HCT116 (cell line): Measurements from ENCODE around the gene RGL4. TPM values are rescaled to one million over a fixed set of nuclear protein-coding genes. Genes with fewer than 3 reads are reported as not detected.

Experiments
- ATAC-seq: fragments of 200-7000 bp; cut with Tn5 transposase; 2 replicates; pipeline ENCODE4 v1.9.1; 2020; ENCODE audit warnings: mild to moderate bottlenecking, moderate library complexity
- BruUV-seq: library from RNA; stranded (reverse); fragments of 400-500 nt; replicated peaks from 2 replicates; lab custom pipeline; 2021; lab: Mats Ljungman, UMichigan
- CTCF ChIA-PET: fragments of 300-600 bp; sonication (Branson Sonifier 250); formaldehyde crosslinking; loops from one replicate; lab custom pipeline; 2021; ENCODE audit warnings: antibody characterized with exemption; lab: Charles Lee
- POLR2A ChIA-PET: fragments of 300-600, 350-600 bp; sonication (Branson Sonifier 250); formaldehyde crosslinking; loops from one replicate; lab custom pipeline; 2021; ENCODE audit warnings: antibody characterized with exemption; lab: Charles Lee
- RAD21 ChIA-PET, 2 experiments: fragments of 300-600 bp; sonication (Branson Sonifier 250); formaldehyde crosslinking; loops; one replicate each; lab custom pipeline; 2023; ENCODE audit warnings: low total read pairs in 2 of 2; ENCODE audit not compliant: uncharacterized antibody in 2 of 2, unreplicated experiment in 2 of 2, low non-redundant PET in 1 of 2; lab: Charles Lee
- DNase-seq: peaks from one replicate; pipeline ENCODE4 v3.0.0-alpha.2; 2010; ENCODE audit warnings: low read depth, low spot score
- H2AFZ ChIP-seq: fragments of 200-600 bp; shearing (Covaris generic), sonication (generic); 2 replicates; pipeline ENCODE4 v1.6.1; 2017; ENCODE audit warnings: low read depth, mixed run types, mixed read lengths, antibody characterized with exemption, low read length; ENCODE audit not compliant: poor library complexity, severe bottlenecking
- H3K27ac ChIP-seq: 2 replicates; pipeline ENCODE4 v1.5.1; 2012; ENCODE audit warnings: low read depth, low read length
- H3K27me3 ChIP-seq: fragments of 200-600 bp; sonication (generic); 2 replicates; pipeline ENCODE4 v1.6.1; 2016; ENCODE audit warnings: mixed run types, low read length, mixed read lengths; ENCODE audit not compliant: insufficient read depth
- H3K36me3 ChIP-seq, 2 experiments: fragments of 200-500 bp in 1 of 2; fragments of 200-600 bp in 1 of 2; sonication (Bioruptor generic) in 1 of 2; sonication (generic) in 1 of 2; 2 replicates each; pipeline versions ENCODE4 v1.5.1 to v1.6.1; 2014 to 2016; ENCODE audit warnings: low read length in 2 of 2, inconsistent platforms in 1 of 2, mixed read lengths in 1 of 2, mixed run types in 1 of 2; ENCODE audit not compliant: insufficient read depth in 2 of 2, control insufficient read depth in 1 of 2
- H3K4me1 ChIP-seq, 2 experiments: fragments of 200-600 bp in 1 of 2; sonication (generic) in 1 of 2; 2 replicates each; pipeline versions ENCODE4 v1.5.1 to v1.6.1; 2012 to 2017; ENCODE audit warnings: low read length in 2 of 2, inconsistent platforms in 1 of 2, mild to moderate bottlenecking in 1 of 2, mixed read lengths in 1 of 2, mixed run types in 1 of 2, moderate library complexity in 1 of 2; ENCODE audit not compliant: insufficient read depth in 2 of 2, control insufficient read depth in 1 of 2
- H3K4me2 ChIP-seq: fragments of 200-600 bp; sonication (generic); 2 replicates; pipeline ENCODE4 v1.6.1; 2017; ENCODE audit warnings: mixed run types, low read length, mixed read lengths
- H3K4me3 ChIP-seq, 2 experiments: fragments of 200-600 bp in 1 of 2; sonication (generic) in 1 of 2; replicated peaks in 1 of 2; 2 replicates each; pipeline ENCODE4 v1.5.1; 2011 to 2016; ENCODE audit warnings: low read length in 2 of 2, control low read depth in 1 of 2, low read depth in 1 of 2, mild to moderate bottlenecking in 1 of 2, mixed read lengths in 1 of 2, mixed run types in 1 of 2
- H3K79me2 ChIP-seq: fragments of 200-600 bp; sonication (generic); 2 replicates; pipeline ENCODE4 v1.6.1; 2017; ENCODE audit warnings: mild to moderate bottlenecking, mixed run types, low read length, moderate library complexity, mixed read lengths; ENCODE audit not compliant: insufficient read depth
- H3K9ac ChIP-seq: fragments of 200-600 bp; sonication (generic); 2 replicates; pipeline ENCODE4 v1.6.1; 2016; ENCODE audit warnings: low read length, mixed read lengths
- H3K9me2 ChIP-seq: fragments of 200-600 bp; sonication (generic), shearing (Covaris generic); 2 replicates; pipeline ENCODE4 v1.6.1; 2017; ENCODE audit warnings: mixed run types, mild to moderate bottlenecking, moderate library complexity; ENCODE audit not compliant: insufficient read depth
- H3K9me3 ChIP-seq, 2 experiments: fragments of 200-500 bp in 1 of 2; fragments of 200-600 bp in 1 of 2; sonication (Bioruptor generic) in 1 of 2; sonication (generic) in 1 of 2; 2 replicates each; pipeline ENCODE4 v1.6.1; 2014 to 2017; ENCODE audit warnings: low read length in 2 of 2, mixed read lengths in 2 of 2, inconsistent platforms in 1 of 2, low read depth in 1 of 2, mild to moderate bottlenecking in 1 of 2, mixed run types in 1 of 2, moderate library complexity in 1 of 2; ENCODE audit not compliant: control insufficient read depth in 1 of 2, insufficient read depth in 1 of 2
- H4K20me1 ChIP-seq: fragments of 200-600 bp; sonication (generic), shearing (Covaris generic); 2 replicates; pipeline ENCODE4 v1.6.1; 2017; ENCODE audit warnings: mixed run types, mild to moderate bottlenecking, moderate library complexity; ENCODE audit not compliant: insufficient read depth
- CEBPB ChIP-seq: IDR thresholded peaks from 2 replicates; pipeline ENCODE4 v1.6.1; 2012; ENCODE audit warnings: low read depth
- FOSL1 ChIP-seq: IDR thresholded peaks from 2 replicates; pipeline ENCODE4 v1.6.1; 2012; ENCODE audit warnings: low read depth
- JUND ChIP-seq: IDR thresholded peaks from 2 replicates; pipeline ENCODE4 v1.6.1; 2012
- RAD21 ChIP-seq: IDR thresholded peaks from 2 replicates; pipeline ENCODE4 v1.6.1; 2012; ENCODE audit warnings: low read depth, mild to moderate bottlenecking
- SIN3A ChIP-seq: IDR thresholded peaks from 2 replicates; pipeline ENCODE4 v1.6.1; 2012; ENCODE audit warnings: low read depth
- SP1 ChIP-seq: IDR thresholded peaks from 2 replicates; pipeline ENCODE4 v1.6.1; 2012; ENCODE audit warnings: low read depth
- TCF7L2 ChIP-seq: IDR thresholded peaks from 2 replicates; pipeline ENCODE4 v1.7.0; 2011; ENCODE audit warnings: borderline replicate concordance, inconsistent platforms; ENCODE audit not compliant: insufficient read depth, insufficient read length; ENCODE audit errors: extremely low read depth
- YY1 ChIP-seq: IDR thresholded peaks from 2 replicates; pipeline ENCODE4 v1.6.1; 2011; ENCODE audit warnings: low read length, low read depth, moderate library complexity, mild to moderate bottlenecking; ENCODE audit not compliant: insufficient replicate concordance; ENCODE audit errors: extremely low read depth
- intact Hi-C: fragments of 100-400 bp; cut with micrococcal nuclease; formaldehyde crosslinking; loops from 2 replicates; pipeline ENCODE4 v1.10.0; 2022
- total RNA-seq: library from RNA; stranded (reverse); gene quantifications from one replicate; pipeline ENCODE4 v1.2.1, GENCODE V29; 2021; ENCODE audit not compliant: unreplicated experiment
- TF ChIP-seq, protein P1 (sequence below), 3 experiments: fragments of 200-600 bp in 1 of 3; sonication (generic) in 1 of 3; IDR thresholded peaks in 2 of 3; conservative IDR thresholded peaks in 1 of 3; 2 replicates each; pipeline ENCODE4 v1.5.1; 2012 to 2017; ENCODE audit warnings: low read depth in 2 of 3, low read length in 2 of 3, antibody characterized with exemption in 1 of 3, borderline replicate concordance in 1 of 3, control low read depth in 1 of 3, mild to moderate bottlenecking in 1 of 3, mixed read lengths in 1 of 3, mixed run types in 1 of 3, moderate library complexity in 1 of 3; ENCODE audit not compliant: insufficient read depth in 1 of 3
- TF ChIP-seq, protein P2 (sequence below): IDR thresholded peaks from 2 replicates; pipeline ENCODE4 v1.6.1; 2012
- TF ChIP-seq, protein P3 (sequence below): IDR thresholded peaks from 2 replicates; pipeline ENCODE4 v1.6.1; 2012; ENCODE audit warnings: low read depth
- TF ChIP-seq, protein P4 (sequence below): IDR thresholded peaks from 2 replicates; pipeline ENCODE4 v1.6.1; 2011; ENCODE audit warnings: mild to moderate bottlenecking, low read length, moderate library complexity; ENCODE audit not compliant: insufficient replicate concordance; ENCODE audit errors: extremely low read depth

RGL4 gene
- total RNA-seq, 1 experiment from 2014 or later = not detected

DNA sequence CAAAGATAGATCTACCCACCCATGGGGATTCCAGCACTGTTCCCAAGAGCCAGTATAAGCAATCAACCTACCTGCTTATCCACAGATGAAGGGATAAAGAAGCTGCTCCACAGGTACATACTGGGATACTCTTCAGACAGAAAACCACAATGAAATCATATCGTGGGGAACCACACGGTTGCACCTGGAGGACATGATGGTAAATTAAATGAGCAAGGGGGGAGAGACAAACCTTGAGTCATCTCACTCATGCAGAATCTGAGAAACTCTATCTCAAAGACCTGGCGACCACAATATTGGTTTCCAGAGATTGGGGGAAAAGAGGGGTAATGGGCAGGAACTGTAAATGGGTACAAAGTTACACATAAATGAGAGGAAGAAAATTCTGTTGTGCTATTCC lies 14.5 kb downstream of the RGL4 start:
- H3K79me2 ChIP-seq = peaks cover 50% of the 10 kb centered on the region
- H3K4me3 ChIP-seq = no peak overlapping the region
- no peak for DNase-seq
- H3K27ac ChIP-seq = no peak overlapping the region
- intact Hi-C loops = no loop called here
- ChIA-PET CTCF (no interaction called here), RAD21 (no interaction called here), POLR2A (no interaction called here)
- no peak overlapping the region for H3K4me2 ChIP-seq
- H3K4me1 ChIP-seq = no peaks in the 10 kb centered on the region
- H3K27me3 ChIP-seq = no peaks in the 10 kb centered on the region
- H3K9me3 ChIP-seq = no peaks in the 10 kb centered on the region
- peaks cover 48 to 56% of the 10 kb centered on the region in 2 experiments; a peak in 3 of 4 replicates for H3K36me3 ChIP-seq
- H4K20me1 ChIP-seq = 0 out of 2 replicates have a peak, but pooled peaks cover 3% of the 10 kb centered on the region
- BruUV-seq = no TSS peak
- no peak overlapping the region for H2AFZ ChIP-seq
- no peak for ATAC-seq
- no peak overlapping the region for H3K9ac ChIP-seq
- no peaks in the 10 kb centered on the region for H3K9me2 ChIP-seq
- TF ChIP-seq CEBPB (no peak), YY1 (no peak), SIN3A (no peak), FOSL1 (no peak), RAD21 (no peak), SP1 (no peak), TCF7L2 (no peak), JUND (no peak)
- TF ChIP-seq, protein P1, sequence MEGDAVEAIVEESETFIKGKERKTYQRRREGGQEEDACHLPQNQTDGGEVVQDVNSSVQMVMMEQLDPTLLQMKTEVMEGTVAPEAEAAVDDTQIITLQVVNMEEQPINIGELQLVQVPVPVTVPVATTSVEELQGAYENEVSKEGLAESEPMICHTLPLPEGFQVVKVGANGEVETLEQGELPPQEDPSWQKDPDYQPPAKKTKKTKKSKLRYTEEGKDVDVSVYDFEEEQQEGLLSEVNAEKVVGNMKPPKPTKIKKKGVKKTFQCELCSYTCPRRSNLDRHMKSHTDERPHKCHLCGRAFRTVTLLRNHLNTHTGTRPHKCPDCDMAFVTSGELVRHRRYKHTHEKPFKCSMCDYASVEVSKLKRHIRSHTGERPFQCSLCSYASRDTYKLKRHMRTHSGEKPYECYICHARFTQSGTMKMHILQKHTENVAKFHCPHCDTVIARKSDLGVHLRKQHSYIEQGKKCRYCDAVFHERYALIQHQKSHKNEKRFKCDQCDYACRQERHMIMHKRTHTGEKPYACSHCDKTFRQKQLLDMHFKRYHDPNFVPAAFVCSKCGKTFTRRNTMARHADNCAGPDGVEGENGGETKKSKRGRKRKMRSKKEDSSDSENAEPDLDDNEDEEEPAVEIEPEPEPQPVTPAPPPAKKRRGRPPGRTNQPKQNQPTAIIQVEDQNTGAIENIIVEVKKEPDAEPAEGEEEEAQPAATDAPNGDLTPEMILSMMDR (IDR thresholded peaks at IDR 0.05 in 2 of 3, conservative IDR thresholded peaks at IDR 0.05 in 1 of 3; ENCODE audit: borderline replicate concordance in 1 of 3, insufficient read depth in 1 of 3, low read depth in 2 of 3, low read length in 2 of 3) = no peak
- TF ChIP-seq, protein P2, sequence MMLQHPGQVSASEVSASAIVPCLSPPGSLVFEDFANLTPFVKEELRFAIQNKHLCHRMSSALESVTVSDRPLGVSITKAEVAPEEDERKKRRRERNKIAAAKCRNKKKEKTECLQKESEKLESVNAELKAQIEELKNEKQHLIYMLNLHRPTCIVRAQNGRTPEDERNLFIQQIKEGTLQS = no peak
- TF ChIP-seq, protein P3, sequence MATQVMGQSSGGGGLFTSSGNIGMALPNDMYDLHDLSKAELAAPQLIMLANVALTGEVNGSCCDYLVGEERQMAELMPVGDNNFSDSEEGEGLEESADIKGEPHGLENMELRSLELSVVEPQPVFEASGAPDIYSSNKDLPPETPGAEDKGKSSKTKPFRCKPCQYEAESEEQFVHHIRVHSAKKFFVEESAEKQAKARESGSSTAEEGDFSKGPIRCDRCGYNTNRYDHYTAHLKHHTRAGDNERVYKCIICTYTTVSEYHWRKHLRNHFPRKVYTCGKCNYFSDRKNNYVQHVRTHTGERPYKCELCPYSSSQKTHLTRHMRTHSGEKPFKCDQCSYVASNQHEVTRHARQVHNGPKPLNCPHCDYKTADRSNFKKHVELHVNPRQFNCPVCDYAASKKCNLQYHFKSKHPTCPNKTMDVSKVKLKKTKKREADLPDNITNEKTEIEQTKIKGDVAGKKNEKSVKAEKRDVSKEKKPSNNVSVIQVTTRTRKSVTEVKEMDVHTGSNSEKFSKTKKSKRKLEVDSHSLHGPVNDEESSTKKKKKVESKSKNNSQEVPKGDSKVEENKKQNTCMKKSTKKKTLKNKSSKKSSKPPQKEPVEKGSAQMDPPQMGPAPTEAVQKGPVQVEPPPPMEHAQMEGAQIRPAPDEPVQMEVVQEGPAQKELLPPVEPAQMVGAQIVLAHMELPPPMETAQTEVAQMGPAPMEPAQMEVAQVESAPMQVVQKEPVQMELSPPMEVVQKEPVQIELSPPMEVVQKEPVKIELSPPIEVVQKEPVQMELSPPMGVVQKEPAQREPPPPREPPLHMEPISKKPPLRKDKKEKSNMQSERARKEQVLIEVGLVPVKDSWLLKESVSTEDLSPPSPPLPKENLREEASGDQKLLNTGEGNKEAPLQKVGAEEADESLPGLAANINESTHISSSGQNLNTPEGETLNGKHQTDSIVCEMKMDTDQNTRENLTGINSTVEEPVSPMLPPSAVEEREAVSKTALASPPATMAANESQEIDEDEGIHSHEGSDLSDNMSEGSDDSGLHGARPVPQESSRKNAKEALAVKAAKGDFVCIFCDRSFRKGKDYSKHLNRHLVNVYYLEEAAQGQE = no peak
- TF ChIP-seq, protein P4, sequence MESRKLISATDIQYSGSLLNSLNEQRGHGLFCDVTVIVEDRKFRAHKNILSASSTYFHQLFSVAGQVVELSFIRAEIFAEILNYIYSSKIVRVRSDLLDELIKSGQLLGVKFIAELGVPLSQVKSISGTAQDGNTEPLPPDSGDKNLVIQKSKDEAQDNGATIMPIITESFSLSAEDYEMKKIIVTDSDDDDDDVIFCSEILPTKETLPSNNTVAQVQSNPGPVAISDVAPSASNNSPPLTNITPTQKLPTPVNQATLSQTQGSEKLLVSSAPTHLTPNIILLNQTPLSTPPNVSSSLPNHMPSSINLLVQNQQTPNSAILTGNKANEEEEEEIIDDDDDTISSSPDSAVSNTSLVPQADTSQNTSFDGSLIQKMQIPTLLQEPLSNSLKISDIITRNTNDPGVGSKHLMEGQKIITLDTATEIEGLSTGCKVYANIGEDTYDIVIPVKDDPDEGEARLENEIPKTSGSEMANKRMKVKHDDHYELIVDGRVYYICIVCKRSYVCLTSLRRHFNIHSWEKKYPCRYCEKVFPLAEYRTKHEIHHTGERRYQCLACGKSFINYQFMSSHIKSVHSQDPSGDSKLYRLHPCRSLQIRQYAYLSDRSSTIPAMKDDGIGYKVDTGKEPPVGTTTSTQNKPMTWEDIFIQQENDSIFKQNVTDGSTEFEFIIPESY = no peak
